Trophoblast cell (in vitro differentiated cells and primary cell): ENCODE data around the gene DEFB131A. TPM values are rescaled to one million over a fixed set of nuclear protein-coding genes. Genes with fewer than 3 reads are reported as not detected.
A peak's percentile ranks its signal among the peaks of the same experiment; 100 is the strongest.
"Not testable (repeated sequence)": the region's sequence is repeated elsewhere in the genome, so short reads cannot be mapped to it uniquely, and the experiment has no call there.

Experiments
- DNase-seq, 2 donors: peaks; one replicate each; pipeline ENCODE4 v3.0.0-alpha.2; 2016
- H2AFZ ChIP-seq: 2 replicates; pipeline ENCODE4 v1.6.1; 2013; ENCODE audit warnings: low read length, moderate library complexity, mild to moderate bottlenecking; ENCODE audit not compliant: insufficient read depth, poor library complexity
- H2AK5ac ChIP-seq: 2 replicates; pipeline ENCODE4 v1.6.1; 2013; ENCODE audit warnings: mild to moderate bottlenecking, low read length
- H2BK120ac ChIP-seq: 2 replicates; pipeline ENCODE4 v1.6.1; 2013; ENCODE audit warnings: low read length, mild to moderate bottlenecking, moderate library complexity; ENCODE audit not compliant: insufficient read depth, poor library complexity
- H2BK12ac ChIP-seq: 2 replicates; pipeline ENCODE4 v1.6.1; 2013; ENCODE audit warnings: mild to moderate bottlenecking, low read length, moderate library complexity
- H2BK5ac ChIP-seq: 2 replicates; pipeline ENCODE4 v1.6.1; 2013; ENCODE audit warnings: low read length, low read depth, moderate library complexity, mild to moderate bottlenecking; ENCODE audit not compliant: poor library complexity
- H3K14ac ChIP-seq: 2 replicates; pipeline ENCODE4 v1.6.1; 2013; ENCODE audit warnings: mild to moderate bottlenecking, low read length
- H3K18ac ChIP-seq: 2 replicates; pipeline ENCODE4 v1.6.1; 2013; ENCODE audit warnings: mild to moderate bottlenecking, low read length
- H3K23ac ChIP-seq: 2 replicates; pipeline ENCODE4 v1.6.1; 2013; ENCODE audit warnings: low read length
- H3K27ac ChIP-seq: 2 replicates; pipeline ENCODE4 v1.5.1; 2013; ENCODE audit warnings: low read depth, mild to moderate bottlenecking, inconsistent platforms, low read length, moderate library complexity
- H3K27me3 ChIP-seq: 2 replicates; pipeline ENCODE4 v1.6.1; 2013; ENCODE audit warnings: inconsistent platforms, mild to moderate bottlenecking, low read length, moderate library complexity; ENCODE audit not compliant: insufficient read depth
- H3K36me3 ChIP-seq, 2 experiments: 1 replicate in 1 of 2; 2 replicates in 1 of 2; pipeline ENCODE4 v1.6.1; 2013; ENCODE audit warnings: low read length in 2 of 2, mild to moderate bottlenecking in 2 of 2, moderate library complexity in 1 of 2; ENCODE audit not compliant: insufficient read depth in 2 of 2, control insufficient read depth in 1 of 2
- H3K4ac ChIP-seq: 2 replicates; pipeline ENCODE4 v1.6.1; 2013; ENCODE audit warnings: low read depth, mild to moderate bottlenecking, low read length, moderate library complexity
- H3K4me1 ChIP-seq, 2 experiments: 1 replicate in 1 of 2; 2 replicates in 1 of 2; pipeline ENCODE4 v1.6.1; 2013; ENCODE audit warnings: low read length in 2 of 2, mild to moderate bottlenecking in 2 of 2, moderate library complexity in 1 of 2; ENCODE audit not compliant: insufficient read depth in 2 of 2, control insufficient read depth in 1 of 2
- H3K4me2 ChIP-seq: 2 replicates; pipeline ENCODE4 v1.6.1; 2013; ENCODE audit warnings: inconsistent platforms, mild to moderate bottlenecking, low read length, moderate library complexity
- H3K4me3 ChIP-seq: 2 replicates; pipeline ENCODE4 v1.5.1; 2013; ENCODE audit warnings: mild to moderate bottlenecking, low read depth, low read length, inconsistent platforms
- H3K79me1 ChIP-seq: one replicate; pipeline ENCODE4 v1.6.1; 2013; ENCODE audit warnings: low read length
- H3K79me2 ChIP-seq: 2 replicates; pipeline ENCODE4 v1.6.1; 2013; ENCODE audit warnings: low read length, mild to moderate bottlenecking; ENCODE audit not compliant: control insufficient read depth, insufficient read depth, poor library complexity
- H3K9ac ChIP-seq: 2 replicates; pipeline ENCODE4 v1.6.1; 2013; ENCODE audit warnings: mild to moderate bottlenecking, low read length
- H3K9me3 ChIP-seq: 2 replicates; pipeline ENCODE4 v1.6.1; 2013; ENCODE audit warnings: low read depth, mild to moderate bottlenecking, control low read depth, inconsistent platforms, low read length; ENCODE audit not compliant: insufficient read depth
- H4K12ac ChIP-seq: 2 replicates; pipeline ENCODE4 v1.6.1; 2013; ENCODE audit warnings: low read depth, mild to moderate bottlenecking, low read length, moderate library complexity
- H4K8ac ChIP-seq: 2 replicates; pipeline ENCODE4 v1.6.1; 2013; ENCODE audit warnings: low read depth, mild to moderate bottlenecking, low read length, moderate library complexity
- H4K91ac ChIP-seq: one replicate; pipeline ENCODE4 v1.6.1; 2013; ENCODE audit warnings: low read depth, mild to moderate bottlenecking, low read length, moderate library complexity
- WGBS: extraction: QIAGEN DNeasy Blood & Tissue Kit; methylation state at CpG from one replicate; pipeline ENCODE4 v1.1.7; 2013; ENCODE audit warnings: missing lambda C conversion rate; ENCODE audit not compliant: insufficient read length, insufficient coverage; ENCODE audit errors: extremely low coverage; 5-methylcytosine and 5-hydroxymethylcytosine counted together
- polyA plus RNA-seq: library from polyadenylated mRNA; stranded (reverse); fragments of 200-250 nt; gene quantifications from 2 replicates; pipeline ENCODE4 v1.2.3, GENCODE V29; 2013

Gene DEFB131A
- not detected in 2 replicates for polyA plus RNA-seq

- H3K27ac ChIP-seq, H3K27me3 ChIP-seq, H2AK5ac ChIP-seq: not testable (repeated sequence)
Measured at GRCh38 chr4:9444114-9444513, at the start of gene DEFB131A. TSS of gene DEFB131A (plus strand) at chr4:9444414. CDS start at chr4:9444534, 120 bp downstream.

DNA sequence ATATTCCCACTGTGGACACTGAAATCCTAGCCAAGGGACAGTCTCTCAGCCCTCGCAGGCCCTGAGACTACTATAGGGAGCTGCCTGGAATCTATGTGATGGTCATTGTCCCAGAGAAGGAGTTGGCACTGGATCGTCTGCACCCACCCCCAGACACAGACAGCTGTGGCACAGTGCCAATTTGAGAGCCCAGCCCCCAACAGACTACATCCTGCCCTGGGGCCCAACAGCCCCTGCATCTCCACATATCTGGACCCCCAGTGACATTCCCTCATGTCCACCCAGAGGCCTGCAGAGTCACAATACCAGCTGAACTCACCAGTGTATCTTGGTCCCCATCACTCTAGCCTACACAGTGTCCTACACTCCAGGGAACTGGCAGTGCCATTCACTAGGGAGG, 38.4 kb upstream of the DEFB131A start:
- not testable (repeated sequence) for H4K8ac ChIP-seq, H3K79me1 ChIP-seq, H3K4me1 ChIP-seq, H3K18ac ChIP-seq, H3K14ac ChIP-seq, H3K4ac ChIP-seq, H3K36me3 ChIP-seq, H4K12ac ChIP-seq, H3K27ac ChIP-seq, H3K4me3 ChIP-seq, H3K23ac ChIP-seq, H2AFZ ChIP-seq, H3K4me2 ChIP-seq, H3K9ac ChIP-seq, H2BK12ac ChIP-seq, H2BK120ac ChIP-seq, DNase-seq, H2BK5ac ChIP-seq, H2AK5ac ChIP-seq, H3K79me2 ChIP-seq, H3K27me3 ChIP-seq, H4K91ac ChIP-seq
- H3K9me3 ChIP-seq = peaks cover 15% of the 10 kb centered on the region
- no CpG with 5 or more reads among the region's 2 CpGs for WGBS

More at GRCh38 chr4:9444114-9444513, at the start of gene DEFB131A:
- not testable (repeated sequence) for H2AFZ ChIP-seq, H3K9me3 ChIP-seq, H3K9ac ChIP-seq, H3K4me3 ChIP-seq, H3K4ac ChIP-seq, H2BK12ac ChIP-seq, H3K4me1 ChIP-seq, H3K4me2 ChIP-seq, H3K79me1 ChIP-seq, H4K8ac ChIP-seq, H2BK5ac ChIP-seq, H2BK120ac ChIP-seq, H3K79me2 ChIP-seq, H3K14ac ChIP-seq, H3K18ac ChIP-seq, H3K36me3 ChIP-seq, DNase-seq, H4K12ac ChIP-seq, H4K91ac ChIP-seq, H3K23ac ChIP-seq
- WGBS = no CpG with 5 or more reads among the region's 3 CpGs

DNA sequence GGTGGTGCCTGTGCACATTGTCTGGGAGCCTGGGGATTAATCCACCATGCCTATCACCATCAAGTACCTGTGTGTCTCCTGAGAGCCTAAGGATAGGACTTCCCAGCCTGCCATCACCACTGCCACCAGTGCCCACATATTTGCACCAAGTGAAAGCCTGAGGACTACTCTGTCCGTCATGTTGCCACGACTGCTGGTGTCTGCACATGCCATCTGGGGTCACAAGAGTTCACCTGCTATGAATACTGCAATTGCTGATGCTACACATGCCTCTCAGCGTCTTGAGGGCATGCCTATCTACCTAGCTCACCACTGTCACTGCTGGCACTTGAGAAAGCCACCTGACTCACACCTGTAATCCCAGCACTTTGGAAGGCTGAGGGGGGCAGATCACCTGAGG, 37.7 kb upstream of the DEFB131A start:
- DNase-seq = peak; percentile 69 to 72
- H2AK5ac ChIP-seq, H3K14ac ChIP-seq, H2BK120ac ChIP-seq, H3K36me3 ChIP-seq, H2BK12ac ChIP-seq, H3K27me3 ChIP-seq, H3K79me1 ChIP-seq, H3K4me3 ChIP-seq, H2BK5ac ChIP-seq, H4K12ac ChIP-seq, H3K79me2 ChIP-seq, H4K91ac ChIP-seq, H3K18ac ChIP-seq, H3K4me1 ChIP-seq, H3K27ac ChIP-seq, H3K4ac ChIP-seq, H2AFZ ChIP-seq, H3K23ac ChIP-seq, H3K9ac ChIP-seq, H3K4me2 ChIP-seq, H4K8ac ChIP-seq: not testable (repeated sequence)
- WGBS = no CpG with 5 or more reads among the region's 3 CpGs
- H3K9me3 ChIP-seq = peaks cover 15% of the 10 kb centered on the region

DNA sequence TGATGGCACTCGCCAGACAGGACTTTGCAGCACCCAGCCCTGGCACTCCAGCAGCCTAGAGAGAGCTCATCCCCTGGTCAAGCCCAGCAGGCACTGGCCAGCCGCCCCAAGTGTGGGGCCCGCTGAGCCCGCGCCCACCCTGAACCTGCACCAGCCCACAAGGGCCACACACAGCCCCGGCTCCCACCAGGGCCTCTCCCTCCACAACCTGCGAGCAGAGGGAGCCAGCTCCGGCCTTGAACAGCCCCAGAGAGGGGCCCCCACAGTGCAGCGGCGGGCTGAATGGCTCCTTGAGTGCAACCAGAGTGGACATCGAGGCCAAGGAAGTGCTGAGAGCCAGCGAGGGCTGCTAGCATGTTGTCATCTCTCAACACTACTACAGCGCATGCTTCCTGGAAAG, 34.4 kb upstream of the DEFB131A start:
- Histone ChIP-seq H3K9me3 (peaks cover 15% of the 10 kb centered on the region), H2BK120ac (no peak overlapping the region), H3K36me3 (no peaks in the 10 kb centered on the region), H2BK12ac (no peak overlapping the region), H4K8ac (no peak overlapping the region), H4K91ac (no peak overlapping the region), H2AFZ (no peak overlapping the region), H4K12ac (no peak overlapping the region), H3K9ac (no peak overlapping the region), H2BK5ac (no peak overlapping the region), H3K18ac (no peak overlapping the region), H2AK5ac (no peak overlapping the region), H3K23ac (no peak overlapping the region), H3K27ac (no peak overlapping the region), H3K4me1 (no peaks in the 10 kb centered on the region), H3K27me3 (no peaks in the 10 kb centered on the region), H3K79me2 (no peaks in the 10 kb centered on the region), H3K4me3 (no peak overlapping the region), H3K14ac (no peak overlapping the region), H3K4me2 (no peak overlapping the region), H3K4ac (no peak overlapping the region), H3K79me1 (no peaks in the 10 kb centered on the region)
- WGBS = no CpG with 5 or more reads among the region's 13 CpGs
- no peak for DNase-seq
